ENCODE measurements around the gene TIMM22. TPM values are rescaled to one million over a fixed set of nuclear protein-coding genes. Genes with fewer than 3 reads are reported as not detected.

TIMM22 gene
- polyA plus RNA-seq, 2 of the 4 experiments (the other 2 are of a cell fraction) = 15.8 to 21.3 TPM

GRCh38 chr17:1012823-1013728, 16.1 kb downstream of the TIMM22 start:
- ChIA-PET CTCF (interaction anchor here (1.4 to 4.1 kb wide), 3 partner anchors 13 to 43 kb away, joined by 4 to 23 read pairs (median 16); no protein-coding TSS in a partner anchor), POLR2A (no interaction called here)
- no peak for ATAC-seq
- no peak overlapping the region for H3K4me2 ChIP-seq
- TF ChIP-seq RFX5 (IDR thresholded peaks at IDR 0.05) (no peak), KDM1A (IDR thresholded peaks at IDR 0.05; ENCODE audit: low read depth) (peak; percentile 46; the same call in 1 of the 2 replicates)
- H3K27ac ChIP-seq = no peak overlapping the region
- 88% methylated on average over 25 of the region's 30 CpGs for WGBS (ENCODE audit: missing lambda C conversion rate)
- H3K4me1 ChIP-seq = no peaks in the 10 kb centered on the region
- no peaks in the 10 kb centered on the region for H3K9me3 ChIP-seq
- DNase-seq (ENCODE audit: low read depth in 1 of 2, low spot score in 1 of 2) = no peak
- FAIRE-seq = no peak
- no peak overlapping the region for H3K4me3 ChIP-seq

GRCh38 chr17:1013729-1014090, 16.8 kb downstream of the TIMM22 start:
- no peak overlapping the region for H3K27ac ChIP-seq
- WGBS (ENCODE audit: missing lambda C conversion rate) = 93% methylated on average over 8 of the region's 9 CpGs
- TF ChIP-seq BCL3 (IDR thresholded peaks at IDR 0.05) = no peak
- no peak for TF ChIP-seq JUNB (IDR thresholded peaks at IDR 0.05)
- no peak for TF ChIP-seq FOSL2 (IDR thresholded peaks at IDR 0.05)
- TF ChIP-seq FOSL2 (CRISPR knock-in tag; IDR thresholded peaks at IDR 0.05) = no peak
- TF ChIP-seq GATA3 (IDR thresholded peaks at IDR 0.05; ENCODE audit: borderline replicate concordance) = no peak
- no peak for TF ChIP-seq CBX8 (IDR thresholded peaks at IDR 0.05)
- no peak for TF ChIP-seq ATOH8 (CRISPR knock-in tag; IDR thresholded peaks at IDR 0.05; ENCODE audit: low read depth)
- no peak for TF ChIP-seq HOXB13 (CRISPR knock-in tag; IDR thresholded peaks at IDR 0.05; ENCODE audit: low read depth)
- no peak for TF ChIP-seq HOXA7 (CRISPR knock-in tag; IDR thresholded peaks at IDR 0.05)
- TF ChIP-seq REST (IDR thresholded peaks at IDR 0.05) = no peak
- no peak for TF ChIP-seq MAFK (IDR thresholded peaks at IDR 0.05; ENCODE audit: partially characterized antibody)
- ChIA-PET POLR2A (no interaction called here), CTCF (no interaction called here)
- DNase-seq (ENCODE audit: low read depth in 1 of 2, low spot score in 1 of 2) = no peak
- FAIRE-seq = no peak
- H3K4me3 ChIP-seq = no peak overlapping the region
- no peaks in the 10 kb centered on the region for H3K4me1 ChIP-seq
- ATAC-seq = no peak
- H3K4me2 ChIP-seq = no peak overlapping the region
- no peaks in the 10 kb centered on the region for H3K9me3 ChIP-seq

GRCh38 chr17:1018547-1018946, 21.6 kb downstream of the TIMM22 start:
- no peak overlapping the region for H3K4me3 ChIP-seq
- no peak overlapping the region for H3K4me2 ChIP-seq
- CTCF ChIA-PET = interaction anchor here (1.3 to 2.5 kb wide), 4 partner anchors 18 to 38 kb away, joined by 4 to 10 read pairs (median 6); partner anchors contain the start of gene TIMM22
- H3K9me3 ChIP-seq = no peaks in the 10 kb centered on the region
- no peaks in the 10 kb centered on the region for H3K4me1 ChIP-seq
- 84% methylated on average over 10 of the region's 11 CpGs for WGBS (ENCODE audit: missing lambda C conversion rate)
- TF ChIP-seq ESRRA (IDR thresholded peaks at IDR 0.05; ENCODE audit: borderline replicate concordance, low read length) = no peak
- TF ChIP-seq JUNB (IDR thresholded peaks at IDR 0.05) = no peak
- TF ChIP-seq ZFP36 (IDR thresholded peaks at IDR 0.05; ENCODE audit: borderline replicate concordance, partially characterized antibody) = no peak
- no peak for TF ChIP-seq KDM5A (IDR thresholded peaks at IDR 0.05)
- no peak for TF ChIP-seq FOSB (CRISPR knock-in tag; IDR thresholded peaks at IDR 0.05)
- no peak for TF ChIP-seq HES2 (IDR thresholded peaks at IDR 0.05)
- no peak for TF ChIP-seq BHLHE40 (IDR thresholded peaks at IDR 0.05; ENCODE audit: low read depth, low read length)
- TF ChIP-seq MAZ (IDR thresholded peaks at IDR 0.05; ENCODE audit: borderline replicate concordance, low read depth, low read length) = no peak
- TF ChIP-seq MYC (IDR thresholded peaks at IDR 0.05; ENCODE audit: borderline replicate concordance, low read length) = no peak
- TF ChIP-seq PHF8 (IDR thresholded peaks at IDR 0.05; ENCODE audit: borderline replicate concordance, low read depth) = no peak
- TF ChIP-seq CTCF (IDR thresholded peaks at IDR 0.05) = no peak
- TF ChIP-seq KDM1A (IDR thresholded peaks at IDR 0.05; ENCODE audit: low read depth) = no peak
- ATAC-seq (no peak), DNase-seq (ENCODE audit: low read depth in 1 of 2, low spot score in 1 of 2) (no peak), FAIRE-seq (no peak)
- POLR2A ChIA-PET = no interaction called here
- no peak overlapping the region for H3K27ac ChIP-seq
